A549 (cell line): ENCODE measurements around the gene FCMR. TPM values are rescaled to one million over a fixed set of nuclear protein-coding genes. Genes with fewer than 3 reads are reported as not detected.

ENCODE experiments used
- ATAC-seq, 2 experiments: fragments of 200-7000 bp in 1 of 2; fragments of >200 bp in 1 of 2; cut with Nextera tagmentation in 1 of 2; cut with Tn5 transposase in 1 of 2; 3 replicates each; pipeline versions ENCODE4 v1.8.0 to v1.9.1; 2018 to 2020; ENCODE audit warnings: mild to moderate bottlenecking in 1 of 2, moderate library complexity in 1 of 2
- CTCF ChIA-PET: fragments of 300-600 bp; sonication (Branson Sonifier 250); formaldehyde crosslinking; extraction: SDS; loops from one replicate; lab custom pipeline; 2021; ENCODE audit warnings: antibody characterized with exemption, inconsistent platforms; lab: Yijun Ruan, JAX
- POLR2A ChIA-PET: fragments of 350-600 bp; formaldehyde crosslinking; extraction: SDS; loops from one replicate; lab custom pipeline; 2021; ENCODE audit warnings: antibody characterized with exemption, inconsistent platforms; lab: Yijun Ruan, JAX
- DNase-seq, 2 experiments: peaks; one replicate each; pipeline versions ENCODE4 v3.0.0 to v3.0.0-alpha.2; 2011 to 2016; ENCODE audit warnings: low read depth in 1 of 2, low spot score in 1 of 2
- FAIRE-seq: peaks from 2 replicates; lab custom pipeline; 2011; peaks lifted over from hg19 to GRCh38; lab: Jason Lieb, UNC
- H3K27ac ChIP-seq, 2 experiments: fragments of >200 bp; sonication (Bioruptor Twin); formaldehyde crosslinking; 3 replicates each; pipeline ENCODE4 v1.5.1; 2016 to 2017
- H3K4me1 ChIP-seq: fragments of >200 bp; sonication (Bioruptor Twin); formaldehyde crosslinking; 3 replicates; pipeline ENCODE4 v1.6.1; 2016
- H3K4me2 ChIP-seq: fragments of >200 bp; sonication (Bioruptor Twin); formaldehyde crosslinking; 3 replicates; pipeline ENCODE4 v1.6.1; 2016
- H3K4me3 ChIP-seq: fragments of >200 bp; sonication (Bioruptor Twin); formaldehyde crosslinking; 3 replicates; pipeline ENCODE4 v1.5.1; 2016
- H3K9me3 ChIP-seq: fragments of >200 bp; sonication (Bioruptor Twin); formaldehyde crosslinking; 3 replicates; pipeline ENCODE4 v1.6.1; 2016
- ATOH8 ChIP-seq: fragments of 250-450 bp; sonication (Bioruptor Pico); IDR thresholded peaks from 2 replicates; pipeline ENCODE4 v1.5.0; 2020; ENCODE audit warnings: low read depth, mild to moderate bottlenecking, moderate library complexity
- BCL3 ChIP-seq: fragments of >200 bp; sonication (Bioruptor Twin); formaldehyde crosslinking; IDR thresholded peaks from 3 replicates; pipeline ENCODE4 v1.6.1; 2016
- CBX2 ChIP-seq: fragments of 200-600 bp; sonication (generic); IDR thresholded peaks from 2 replicates; pipeline ENCODE4 v1.6.1; 2016; ENCODE audit warnings: low read depth, mild to moderate bottlenecking, borderline replicate concordance
- CEBPB ChIP-seq, 2 experiments: fragments of >200 bp in 1 of 2; sonication (Bioruptor Twin) in 1 of 2; formaldehyde crosslinking in 1 of 2; IDR thresholded peaks; 2 replicates each; pipeline ENCODE4 v1.6.1; 2012 to 2016
- CHD2 ChIP-seq: fragments of 150-350 bp; IDR thresholded peaks from 2 replicates; pipeline ENCODE4 v1.6.1; 2014; ENCODE audit warnings: low read length; ENCODE audit not compliant: partially characterized antibody
- CHD4 ChIP-seq: fragments of 200-600 bp; sonication (generic); IDR thresholded peaks from 2 replicates; pipeline ENCODE4 v1.6.1; 2016; ENCODE audit warnings: antibody characterized with exemption, mild to moderate bottlenecking, borderline replicate concordance
- CTCF ChIP-seq: fragments of >200 bp; sonication (Bioruptor Twin); formaldehyde crosslinking; IDR thresholded peaks from 3 replicates; pipeline ENCODE4 v1.5.1; 2016
- EHF ChIP-seq: fragments of 250-450 bp; sonication (Bioruptor Pico); IDR thresholded peaks from 2 replicates; pipeline ENCODE4 v1.5.0; 2020; ENCODE audit warnings: mild to moderate bottlenecking
- EHMT2 ChIP-seq: fragments of 200-600 bp; sonication (generic); IDR thresholded peaks from 2 replicates; pipeline ENCODE4 v1.6.1; 2016; ENCODE audit warnings: antibody characterized with exemption, low read depth, mild to moderate bottlenecking, moderate library complexity
- FOSB ChIP-seq: fragments of 250-450 bp; sonication (Bioruptor Pico); IDR thresholded peaks from 2 replicates; pipeline ENCODE4 v1.5.0; 2020; ENCODE audit warnings: mild to moderate bottlenecking, moderate library complexity
- FOSL2 ChIP-seq, 2 experiments: fragments of 450-650 bp in 1 of 2; fragments of >200 bp in 1 of 2; sonication (Bioruptor Twin) in 1 of 2; formaldehyde crosslinking; IDR thresholded peaks; 2 replicates each; pipeline versions ENCODE4 v1.5.0 to v1.6.1; 2016 to 2020; ENCODE audit warnings: mild to moderate bottlenecking in 1 of 2, moderate library complexity in 1 of 2
- GATA3 ChIP-seq: IDR thresholded peaks from 2 replicates; pipeline ENCODE4 v1.6.1; 2012; ENCODE audit warnings: borderline replicate concordance
- HEYL ChIP-seq: fragments of 250-450 bp; sonication (Bioruptor Pico); IDR thresholded peaks from 2 replicates; pipeline ENCODE4 v1.8.0; 2021; ENCODE audit warnings: mild to moderate bottlenecking, moderate library complexity
- HOXA7 ChIP-seq: fragments of 250-450 bp; sonication (Bioruptor Pico); IDR thresholded peaks from 2 replicates; pipeline ENCODE4 v1.5.0; 2020; ENCODE audit warnings: mild to moderate bottlenecking, moderate library complexity
- HOXB13 ChIP-seq: fragments of 250-450 bp; sonication (Bioruptor Pico); IDR thresholded peaks from 2 replicates; pipeline ENCODE4 v1.5.0; 2020; ENCODE audit warnings: low read depth, mild to moderate bottlenecking, moderate library complexity
- HOXB5 ChIP-seq: fragments of 250-450 bp; sonication (Bioruptor Pico); IDR thresholded peaks from 2 replicates; pipeline ENCODE4 v1.5.0; 2020; ENCODE audit warnings: mild to moderate bottlenecking, moderate library complexity
- KDM1A ChIP-seq: fragments of 200-600 bp; sonication (generic); IDR thresholded peaks from 2 replicates; pipeline ENCODE4 v1.6.1; 2016; ENCODE audit warnings: low read depth, mild to moderate bottlenecking
- MAZ ChIP-seq: fragments of 150-350 bp; IDR thresholded peaks from 2 replicates; pipeline ENCODE4 v1.6.1; 2014; ENCODE audit warnings: antibody characterized with exemption, low read depth, low read length, borderline replicate concordance
- MYC ChIP-seq: IDR thresholded peaks from 2 replicates; pipeline ENCODE4 v1.6.1; 2012; ENCODE audit warnings: mild to moderate bottlenecking, inconsistent platforms, low read length, improper control_type of control experiment, borderline replicate concordance
- NPAS2 ChIP-seq: fragments of 250-450 bp; sonication (Bioruptor Pico); IDR thresholded peaks from 2 replicates; pipeline ENCODE4 v1.8.0; 2022; ENCODE audit warnings: mild to moderate bottlenecking, moderate library complexity, borderline replicate concordance
- PBX3 ChIP-seq: IDR thresholded peaks from 2 replicates; pipeline ENCODE4 v1.6.1; 2012
- PHF8 ChIP-seq: fragments of 200-600 bp; sonication (generic); IDR thresholded peaks from 2 replicates; pipeline ENCODE4 v1.6.1; 2016; ENCODE audit warnings: low read depth, mild to moderate bottlenecking, antibody characterized with exemption, moderate library complexity, borderline replicate concordance
- POLR2A ChIP-seq: IDR thresholded peaks from 2 replicates; pipeline ENCODE4 v1.6.1; 2012; ENCODE audit warnings: mild to moderate bottlenecking, low read length
- POLR2AphosphoS2 ChIP-seq: conservative IDR thresholded peaks from 2 replicates; pipeline ENCODE4 v1.6.1; 2012; ENCODE audit warnings: low read length, improper control_type of control experiment, inconsistent platforms
- SMC3 ChIP-seq: fragments of >200 bp; sonication (Bioruptor Twin); formaldehyde crosslinking; IDR thresholded peaks from 3 replicates; pipeline ENCODE4 v1.6.1; 2018; ENCODE audit warnings: inconsistent platforms
- SREBF2 ChIP-seq: fragments of 450-650 bp; IDR thresholded peaks from 2 replicates; pipeline ENCODE4 v1.6.1; 2014; ENCODE audit warnings: mild to moderate bottlenecking, moderate library complexity
- TFCP2L1 ChIP-seq: fragments of 250-450 bp; sonication (Bioruptor Pico); IDR thresholded peaks from 2 replicates; pipeline ENCODE4 v1.5.0; 2021; ENCODE audit warnings: mild to moderate bottlenecking
- ZC3H11A ChIP-seq: fragments of 450-650 bp; IDR thresholded peaks from 2 replicates; pipeline ENCODE4 v1.6.1; 2014; ENCODE audit warnings: antibody characterized with exemption, mild to moderate bottlenecking
- ZNF302 ChIP-seq: fragments of 250-450 bp; sonication (Bioruptor Pico); IDR thresholded peaks from 2 replicates; pipeline ENCODE4 v1.9.0; 2021; ENCODE audit warnings: inconsistent platforms, mild to moderate bottlenecking, moderate library complexity
- ZSCAN20 ChIP-seq: fragments of 250-450 bp; sonication (Bioruptor Pico); IDR thresholded peaks from 2 replicates; pipeline ENCODE4 v1.8.0; 2022; ENCODE audit warnings: mild to moderate bottlenecking, moderate library complexity
- WGBS: methylation state at CpG from one replicate; pipeline ENCODE4 v1.1.6; 2017; ENCODE audit errors: missing lambda C conversion rate; 5-methylcytosine and 5-hydroxymethylcytosine counted together
- polyA plus RNA-seq, 4 experiments: library from polyadenylated mRNA; depleted of rRNA in 3 of 4; stranded (reverse); fragments of >200 nt; fragmentation: RNase III in 1 of 4; extraction: RNeasy Plus Mini Kit Qiagen cat#74134 plus additional on column Dnase treatment in 1 of 4; gene quantifications; 2 replicates in 3 of 4; 3 replicates in 1 of 4; pipeline ENCODE4 v1.2.3, GENCODE V29; 2011 to 2017

FCMR gene
- polyA plus RNA-seq, 2 of the 4 experiments (the other 2 are of a cell fraction): 0.19 to 0.93 TPM

- ChIA-PET POLR2A (interaction anchor here (0.6 kb wide), 1 partner anchor 919 kb away, joined by 5 read pairs; no protein-coding TSS in a partner anchor), CTCF (interaction anchor here (1.0 to 3.3 kb wide), 5 partner anchors 8 to 178 kb away, joined by 3 to 13 read pairs (median 3); partner anchors contain the start of gene IL24)
- WGBS: 81% methylated on average over 10 of the region's 10 CpGs
- no peak for FAIRE-seq
- Histone ChIP-seq H3K4me3 (no peak overlapping the region), H3K4me1 (peaks cover 18% of the 10 kb centered on the region), H3K9me3 (no peaks in the 10 kb centered on the region)
- TF ChIP-seq ZC3H11A: no peak
- TF ChIP-seq HOXA7 (CRISPR knock-in tag): no peak
- TF ChIP-seq EHF (CRISPR knock-in tag): no peak
- TF ChIP-seq CHD2: no peak
- TF ChIP-seq POLR2A: no peak
- no peak for TF ChIP-seq HOXB13 (CRISPR knock-in tag)
- no peak for TF ChIP-seq CBX2
- TF ChIP-seq ZSCAN20 (CRISPR knock-in tag): no peak
- no peak for TF ChIP-seq EHMT2
- no peak for TF ChIP-seq MYC
- TF ChIP-seq CHD4: no peak
- TF ChIP-seq, all 56 proteins: peak for 0
- DNase-seq (no peak), ATAC-seq (no peak)
- peak overlapping the region in 1 of 2 experiments; percentile 73; a peak in 2 of 6 replicates for H3K27ac ChIP-seq
- 0 out of 3 replicates have a peak overlapping the region, but pooled peaks have one; percentile 23 for H3K4me2 ChIP-seq
These were observed 17.2 kb downstream of the FCMR start for GRCh38 chr1:206904423-206905142.

GRCh38 chr1:206903687-206904086 is 18.1 kb downstream of the FCMR start:
- no peak for DNase-seq
- ChIA-PET POLR2A (no interaction called here), CTCF (interaction anchor here (0.6 to 1.7 kb wide), 2 partner anchors 8 to 75 kb away, joined by 3 to 4 read pairs; no protein-coding TSS in a partner anchor)
- H3K27ac ChIP-seq: no peak overlapping the region
- no peak for FAIRE-seq
- no peak for ATAC-seq
- WGBS: 57% methylated on average over 2 of the region's 2 CpGs
- peaks cover 24% of the 10 kb centered on the region for H3K4me1 ChIP-seq
- H3K4me3 ChIP-seq: no peak overlapping the region
- TF ChIP-seq ZC3H11A (no peak), ATOH8 (no peak), FOSL2 (IDR thresholded peaks at IDR 0.05) (no peak), FOSL2 (CRISPR knock-in tag; IDR thresholded peaks at IDR 0.05) (no peak), GATA3 (no peak), KDM1A (no peak), POLR2AphosphoS2 (no peak), NPAS2 (no peak), POLR2A (no peak)
- TF ChIP-seq, all 56 proteins: peak for 0
- H3K9me3 ChIP-seq: no peaks in the 10 kb centered on the region
- no peak overlapping the region for H3K4me2 ChIP-seq

- POLR2A ChIA-PET: no interaction called here
- WGBS: 83% methylated on average over 1 of the region's 1 CpG
- Histone ChIP-seq H3K4me1 (peaks cover 33% of the 10 kb centered on the region), H3K4me3 (no peak overlapping the region), H3K4me2 (no peak overlapping the region), H3K9me3 (no peaks in the 10 kb centered on the region), H3K27ac (no peak overlapping the region)
- CTCF ChIA-PET: interaction anchor here (1.7 kb wide), 1 partner anchor 9 kb away, joined by 4 read pairs; no protein-coding TSS in a partner anchor
- no peak for FAIRE-seq
- no peak for ATAC-seq
- TF ChIP-seq GATA3 (no peak), EHMT2 (no peak), CHD2 (no peak), MAZ (no peak), HEYL (CRISPR knock-in tag) (no peak), NPAS2 (no peak), TFCP2L1 (CRISPR knock-in tag) (no peak), HOXB5 (CRISPR knock-in tag) (no peak), BCL3 (no peak), CTCF (no peak), ZNF302 (CRISPR knock-in tag) (no peak), FOSB (CRISPR knock-in tag) (no peak), PHF8 (no peak), PBX3 (no peak), SREBF2 (no peak), SMC3 (no peak), CEBPB (IDR thresholded peaks at IDR 0.05) (no peak)
- TF ChIP-seq, all 56 proteins: peak for 0
- no peak for DNase-seq
These were observed 19.0 kb downstream of the FCMR start for GRCh38 chr1:206902702-206903101.
